ENCODE data around the gene SSUH2.
A peak's percentile ranks its signal among the peaks of the same experiment; 100 is the strongest.
"Not testable (repeated sequence)": the region's sequence is repeated elsewhere in the genome, so short reads cannot be mapped to it uniquely, and the experiment has no call there.

The SSUH2 gene, protein sequence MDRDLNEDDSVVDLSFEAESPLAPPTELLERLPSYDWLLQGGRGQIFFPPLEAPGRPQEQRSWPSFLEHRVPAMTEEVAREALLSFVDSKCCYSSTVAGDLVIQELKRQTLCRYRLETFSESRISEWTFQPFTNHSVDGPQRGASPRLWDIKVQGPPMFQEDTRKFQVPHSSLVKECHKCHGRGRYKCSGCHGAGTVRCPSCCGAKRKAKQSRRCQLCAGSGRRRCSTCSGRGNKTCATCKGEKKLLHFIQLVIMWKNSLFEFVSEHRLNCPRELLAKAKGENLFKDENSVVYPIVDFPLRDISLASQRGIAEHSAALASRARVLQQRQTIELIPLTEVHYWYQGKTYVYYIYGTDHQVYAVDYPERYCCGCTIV

DNA sequence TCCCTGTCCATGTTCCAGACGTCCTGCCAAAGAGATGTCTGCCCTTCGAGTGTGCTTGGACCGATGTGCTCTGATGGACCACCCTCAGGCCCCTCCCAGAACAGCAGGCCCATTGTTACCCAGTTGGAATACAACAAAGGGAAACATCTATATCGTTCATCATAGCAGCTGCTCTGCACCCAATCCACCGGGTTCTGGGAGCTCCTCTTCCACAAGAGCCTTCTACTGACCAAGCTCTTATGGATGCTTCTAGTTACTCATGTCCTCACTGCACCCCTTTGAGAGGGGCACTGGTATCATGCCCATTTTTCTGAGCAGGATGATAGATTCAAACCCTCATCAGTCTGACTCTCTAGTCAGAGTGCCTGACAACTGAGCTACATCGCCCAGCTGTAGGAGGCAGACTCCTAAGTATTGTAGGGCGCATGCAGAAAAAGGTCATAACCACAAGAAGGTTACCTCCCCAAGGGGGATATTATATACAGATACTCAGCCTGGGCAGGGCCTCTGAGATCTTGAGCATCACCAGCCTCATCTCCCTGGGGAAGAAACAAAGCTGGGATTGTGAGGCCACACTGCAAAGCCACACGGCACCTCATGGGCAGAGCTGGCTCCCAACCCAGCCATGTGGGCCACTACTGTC is at the start of gene SSUH2:
SSUH2 (minus strand) TSS at position 51 of the 643 bp plus-strand sequence; CDS start at position 11, 40 bp downstream.
- DNase-seq, result no peak

DNA sequence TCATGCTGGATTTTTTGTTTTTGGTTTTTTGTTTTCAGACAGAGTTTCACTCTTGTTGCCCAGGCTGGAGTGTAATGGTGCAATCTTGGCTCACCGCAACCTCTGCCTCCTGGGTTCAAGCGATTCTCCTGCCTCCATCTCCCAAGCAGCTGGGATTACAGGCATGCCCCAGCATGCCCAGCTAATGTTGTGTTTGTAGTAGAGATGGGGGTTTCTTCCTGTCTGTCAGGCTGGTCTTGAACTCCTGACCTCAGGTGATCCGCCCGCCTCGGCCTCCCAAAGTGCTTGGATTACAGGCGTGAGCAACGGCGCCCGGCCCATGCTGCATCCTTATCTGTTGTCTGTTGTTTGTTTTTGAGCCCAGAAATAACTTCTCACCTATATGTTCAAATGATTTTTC is 46.7 kb upstream of the SSUH2 start:
- not testable (repeated sequence) for DNase-seq

DNA sequence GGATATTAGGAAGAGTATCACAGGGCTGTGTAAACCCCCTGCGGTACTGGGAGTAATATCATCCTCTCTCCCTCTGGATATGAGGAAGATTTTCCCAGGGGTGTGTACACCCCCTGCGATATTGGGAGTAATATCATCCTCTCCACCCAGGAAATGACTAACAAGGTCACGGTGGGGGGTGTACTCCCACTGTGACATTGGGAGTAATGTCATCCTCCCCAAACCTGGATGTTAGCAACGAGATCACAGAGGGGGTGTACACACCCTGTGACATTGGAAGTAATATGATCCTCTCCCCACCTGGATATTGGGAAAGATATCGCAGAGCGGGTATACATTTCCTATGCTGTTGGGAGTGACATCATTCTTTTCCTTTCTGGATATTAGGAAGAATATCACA is 40.4 kb upstream of the SSUH2 start:
- not testable (repeated sequence) for DNase-seq

DNA sequence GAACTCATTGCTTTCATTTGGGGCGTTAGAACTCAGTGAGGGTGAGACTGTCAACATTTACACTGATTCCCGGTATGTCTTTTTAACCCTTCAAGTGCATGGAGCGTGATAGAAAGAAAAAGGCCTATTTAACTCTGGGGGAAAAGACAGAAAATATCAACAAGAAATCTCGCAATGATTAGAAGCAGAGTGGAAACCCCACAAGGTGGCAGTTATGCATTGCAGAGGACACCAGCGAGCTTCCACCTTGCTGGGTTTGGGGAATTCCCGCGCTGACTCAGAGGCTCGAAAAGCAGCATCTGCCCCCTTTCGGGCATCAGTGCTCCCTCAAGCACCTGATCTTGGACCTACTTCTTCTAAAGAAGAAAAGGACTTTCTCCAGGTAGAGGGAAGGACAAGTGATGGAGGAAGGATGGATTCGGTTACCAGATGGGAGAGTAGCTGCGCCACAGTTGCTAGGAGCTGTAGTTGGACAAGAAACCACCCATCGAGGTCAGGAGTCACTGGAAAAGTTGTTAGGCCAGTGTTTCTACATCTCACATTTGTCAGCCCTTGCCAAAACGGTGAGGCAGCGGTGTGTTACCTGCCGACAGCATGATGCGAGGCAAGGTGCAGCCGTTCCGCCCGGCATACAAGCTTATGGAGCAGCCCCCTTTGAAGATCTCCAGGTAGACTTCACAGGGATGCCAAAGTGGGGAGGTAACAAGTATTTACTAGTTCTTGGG is 38.4 kb upstream of the SSUH2 start:
- DNase-seq, result not testable (repeated sequence)

DNA sequence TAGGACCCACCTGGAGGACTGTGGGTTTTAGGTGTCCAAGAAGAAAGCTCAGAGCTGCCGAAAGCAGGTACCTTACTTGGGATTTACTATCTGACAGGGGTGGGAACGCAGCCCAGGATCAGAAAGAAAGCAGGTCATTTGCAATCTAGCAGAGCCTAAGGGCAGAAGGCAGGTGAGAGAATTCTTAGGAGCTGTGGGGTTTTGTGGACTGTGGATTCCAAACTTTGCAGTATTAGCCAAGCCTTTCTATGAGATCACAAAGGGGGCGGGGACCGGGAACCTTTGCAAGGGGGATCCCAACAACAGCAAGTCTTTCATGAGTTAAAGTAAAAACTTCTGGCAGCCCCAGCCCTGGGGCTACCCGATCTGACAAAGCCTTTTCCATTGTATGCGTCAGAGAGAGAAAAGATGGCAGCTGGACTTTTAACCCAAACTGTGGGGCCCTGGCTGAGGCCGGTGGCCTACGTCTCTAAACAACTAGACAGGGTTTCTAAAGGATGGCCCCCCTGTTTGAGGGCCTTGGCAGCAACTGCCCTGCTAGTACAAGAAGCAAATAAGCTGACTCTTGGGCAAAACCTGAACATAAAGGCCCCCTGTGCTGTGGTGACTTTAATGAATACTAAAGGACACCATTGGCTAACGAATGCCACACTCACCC is 37.4 kb upstream of the SSUH2 start:
- not testable (repeated sequence) for DNase-seq

DNA sequence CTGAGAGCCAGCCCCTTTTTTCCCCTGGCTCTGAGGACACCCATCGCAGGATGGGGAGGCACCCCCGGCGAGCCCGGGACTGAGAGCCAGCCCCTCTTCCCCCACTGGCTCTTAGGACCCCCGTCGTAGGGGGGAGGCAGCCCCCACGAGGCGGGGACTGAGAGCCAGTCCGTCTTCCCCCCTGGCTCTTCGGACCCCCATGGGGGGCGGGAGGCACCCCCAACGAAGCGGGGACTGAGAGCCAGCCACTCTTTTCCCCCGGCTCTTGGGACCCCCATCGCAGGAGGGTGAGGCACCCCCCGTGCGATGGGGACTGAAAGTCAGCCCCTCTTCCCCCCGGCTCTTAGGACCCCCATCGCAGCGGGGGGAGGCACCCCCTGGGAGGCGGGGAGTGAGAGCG is 36.8 kb upstream of the SSUH2 start:
- DNase-seq, result no peak

DNA sequence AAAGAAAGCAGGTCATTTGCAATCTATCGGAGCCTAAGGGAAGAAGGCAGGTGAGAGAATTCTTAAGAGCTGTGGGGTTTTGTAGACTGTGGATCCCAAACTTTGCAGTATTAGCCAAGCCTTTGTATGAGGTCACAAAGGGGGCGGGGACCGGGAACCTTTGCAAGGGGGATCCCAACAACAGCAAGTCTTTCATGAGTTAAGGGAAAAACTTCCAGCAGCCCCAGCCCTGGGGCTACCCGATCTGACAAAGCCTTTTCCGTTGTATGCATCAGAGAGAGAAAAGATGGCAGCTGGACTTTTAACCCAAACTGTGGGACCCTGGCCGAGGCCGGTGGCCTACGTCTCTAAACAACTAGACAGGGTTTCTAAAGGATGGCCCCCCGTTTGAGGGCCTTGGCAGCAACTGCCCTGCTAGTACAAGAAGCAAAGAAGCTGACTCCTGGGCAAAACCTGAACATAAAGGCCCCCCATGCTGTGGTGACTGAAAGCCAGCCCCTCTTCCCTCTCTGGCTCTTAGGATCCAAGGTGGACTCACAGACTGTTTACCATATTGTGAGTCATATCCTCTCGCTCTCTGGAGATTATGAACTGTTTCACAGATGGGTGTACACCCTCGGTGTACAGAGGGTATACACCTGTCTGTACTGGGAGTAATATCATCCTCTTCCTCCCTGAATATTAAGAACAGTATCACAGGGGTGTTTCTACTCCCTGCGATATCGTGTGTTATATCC is 35.4 kb upstream of the SSUH2 start:
- DNase-seq, result not testable (repeated sequence)

DNA sequence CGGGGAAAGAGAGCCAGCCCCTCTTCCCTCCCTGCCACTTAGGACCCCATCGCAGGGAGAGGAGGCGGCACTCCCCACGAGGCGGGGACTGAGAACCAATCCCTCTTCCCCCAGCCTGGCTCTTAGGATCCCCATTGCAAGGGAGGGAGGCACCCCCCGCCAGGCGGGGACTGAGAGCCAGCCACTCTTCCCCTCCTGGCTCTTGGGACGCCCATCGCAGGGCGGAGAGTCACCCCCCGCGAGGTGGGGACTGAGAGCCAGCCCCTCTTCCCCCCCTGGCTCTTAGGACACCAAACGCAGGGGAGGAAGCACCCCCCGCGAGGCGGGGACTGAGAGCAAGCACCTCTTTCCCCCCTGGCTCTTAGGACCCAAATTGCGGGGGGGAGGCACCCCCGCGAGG is 34.2 kb upstream of the SSUH2 start:
- DNase-seq, result no peak

DNA sequence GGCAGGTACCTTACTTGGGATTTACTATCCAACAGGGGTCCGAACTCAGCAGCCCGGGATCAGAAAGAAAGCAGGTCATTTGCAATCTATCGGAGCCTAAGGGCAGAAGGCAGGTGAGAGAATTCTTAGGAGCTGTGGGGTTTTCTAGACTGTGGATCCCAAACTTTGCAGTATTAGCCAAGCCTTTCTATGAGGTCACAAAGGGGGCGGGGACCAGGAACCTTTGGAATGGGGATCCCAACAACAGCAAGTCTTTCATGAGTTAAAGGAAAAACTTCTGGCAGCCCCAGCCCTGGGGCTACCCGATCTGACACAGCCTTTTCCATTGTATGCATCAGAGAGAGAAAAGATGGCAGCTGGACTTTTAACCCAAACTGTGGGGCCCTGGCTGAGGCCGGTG is 32.7 kb upstream of the SSUH2 start:
- not testable (repeated sequence) for DNase-seq

DNA sequence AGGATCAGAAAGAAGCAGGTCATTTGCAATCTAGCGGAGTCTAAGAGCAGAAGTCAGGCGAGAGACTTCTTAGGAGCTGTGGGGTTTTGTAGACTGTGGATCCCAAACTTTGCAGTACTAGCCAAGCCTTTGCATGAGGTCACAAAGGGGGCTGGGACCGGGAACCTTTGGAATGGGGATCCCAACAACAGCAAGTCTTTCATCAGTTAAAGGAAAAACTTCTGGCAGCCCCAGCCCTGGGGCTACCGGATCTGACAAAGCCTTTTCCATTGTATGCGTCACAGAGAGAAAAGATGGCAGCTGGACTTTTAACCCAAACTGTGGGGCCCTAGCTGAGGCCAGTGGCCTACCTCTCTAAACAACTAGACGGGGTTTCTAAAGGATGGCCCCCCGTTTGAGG is 31.0 kb upstream of the SSUH2 start:
- not testable (repeated sequence) for DNase-seq

DNA sequence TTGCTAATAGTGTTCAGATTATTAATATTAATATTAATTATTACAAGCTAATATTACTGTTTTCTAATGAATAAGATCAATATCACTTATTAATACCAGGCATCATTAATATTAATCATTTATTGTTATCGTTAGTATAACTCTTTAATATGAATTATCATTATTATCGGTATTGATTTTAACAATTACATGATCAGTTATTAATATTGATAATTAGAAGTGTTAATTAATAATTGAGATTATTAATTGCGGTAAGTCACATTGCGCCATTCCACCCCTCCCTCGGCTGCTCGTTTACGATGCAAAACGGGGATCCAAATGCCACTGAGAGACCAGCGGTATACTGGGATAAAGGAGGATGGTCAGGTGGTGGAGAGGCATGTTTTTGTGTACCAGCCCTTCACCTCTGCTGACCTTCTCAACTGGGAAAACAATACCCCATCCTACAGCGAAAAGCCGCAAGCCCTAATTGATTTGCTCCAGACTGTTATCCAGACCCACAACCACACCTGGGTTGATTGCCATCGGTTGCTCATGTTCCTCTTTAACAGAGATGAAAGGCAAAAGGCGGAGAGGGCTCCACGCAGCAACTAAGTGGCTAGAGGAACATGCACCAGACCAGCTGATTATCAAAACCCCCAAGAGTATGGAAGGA is 28.6 kb upstream of the SSUH2 start:
- no peak for DNase-seq

DNA sequence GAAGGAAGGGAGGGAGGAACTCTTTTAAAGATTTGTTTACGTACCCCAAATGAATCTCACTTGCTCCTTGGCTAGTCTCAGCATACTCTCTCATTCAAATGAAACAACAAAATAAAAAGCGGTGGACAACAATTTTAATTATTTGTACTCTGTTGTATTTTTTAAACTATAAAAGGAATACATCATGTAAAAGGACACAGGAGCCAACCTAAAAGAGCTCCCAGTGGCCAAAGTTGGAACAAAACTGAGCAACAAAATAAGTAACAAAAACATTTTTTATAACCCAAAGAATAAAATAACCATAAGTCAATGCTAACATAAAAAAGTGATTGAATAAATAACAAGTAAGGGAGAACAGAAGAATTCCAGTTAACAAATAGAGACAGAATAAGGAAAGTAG is 24.4 kb upstream of the SSUH2 start:
- no peak for DNase-seq

DNA sequence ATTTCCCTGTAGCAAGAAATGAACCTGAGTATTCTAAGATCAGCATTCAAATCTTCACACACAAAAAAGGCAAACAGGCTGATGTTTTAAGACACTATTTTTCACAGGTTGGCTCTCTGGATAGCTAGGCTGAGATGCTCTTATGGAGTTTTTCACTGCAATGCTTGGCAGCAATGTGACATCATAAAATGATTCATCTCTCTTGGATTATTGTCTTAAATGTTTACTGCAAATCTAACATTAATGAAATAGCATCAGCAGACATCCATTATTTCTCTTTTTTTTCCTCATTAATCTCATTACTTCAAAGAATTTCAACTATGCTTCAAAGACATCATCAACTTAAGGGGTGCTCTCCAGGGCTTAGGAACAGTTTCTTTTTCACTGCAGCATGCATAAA is 23.6 kb upstream of the SSUH2 start:
- DNase-seq, result no peak

DNA sequence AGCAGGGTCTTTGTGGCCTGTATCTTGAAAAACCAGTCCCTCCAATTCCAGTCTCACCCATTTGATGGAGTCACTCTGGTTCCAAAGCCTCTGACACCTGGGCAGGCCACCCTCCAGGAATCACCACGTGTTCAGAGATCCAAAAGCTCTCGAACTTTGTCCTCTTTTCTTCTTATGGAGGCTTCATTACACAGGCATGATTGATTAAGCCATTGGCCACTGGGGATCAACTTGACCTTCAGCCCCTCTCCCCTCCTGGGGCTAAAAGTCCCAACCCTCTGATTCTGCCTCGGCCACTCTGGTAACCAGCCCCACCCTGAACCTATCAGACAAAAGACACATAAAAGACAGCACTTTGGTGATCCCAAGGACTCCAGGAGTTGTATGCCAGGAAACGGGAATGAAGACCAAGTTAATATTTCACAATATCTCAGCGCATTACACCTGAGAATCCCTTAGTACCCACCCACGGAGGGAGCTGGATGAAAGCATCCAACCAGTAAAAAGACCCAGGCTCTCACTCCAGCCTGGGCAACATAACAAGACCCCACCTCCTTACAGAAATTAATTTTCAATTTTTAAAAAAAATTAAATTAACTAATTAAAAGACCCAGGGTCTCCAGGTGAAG is 23.0 kb upstream of the SSUH2 start:
- DNase-seq, result no peak

DNA sequence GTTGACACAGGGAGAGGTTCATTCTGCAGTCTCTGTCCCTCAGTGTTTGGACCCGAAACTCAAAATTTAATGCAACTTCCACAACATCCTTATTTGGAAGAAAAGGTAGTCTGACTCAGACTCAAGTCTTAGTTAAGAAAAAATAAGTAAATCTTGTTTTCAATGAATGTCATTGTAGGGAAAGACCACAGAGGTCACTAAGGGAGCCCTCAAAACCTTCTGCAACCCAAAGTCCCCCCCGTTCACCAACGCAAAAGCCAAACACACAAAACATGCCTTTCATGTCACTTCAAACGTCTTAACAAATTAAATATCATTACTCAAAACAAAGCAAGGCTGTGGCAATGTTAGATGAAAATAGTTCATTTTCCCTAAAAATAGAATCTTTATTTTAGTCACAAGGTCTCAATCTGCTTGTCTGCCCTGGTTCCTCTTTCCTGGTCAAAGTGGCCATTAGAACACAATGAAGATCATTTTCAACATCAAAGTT is 20.9 kb upstream of the SSUH2 start:
- DNase-seq, result no peak

DNA sequence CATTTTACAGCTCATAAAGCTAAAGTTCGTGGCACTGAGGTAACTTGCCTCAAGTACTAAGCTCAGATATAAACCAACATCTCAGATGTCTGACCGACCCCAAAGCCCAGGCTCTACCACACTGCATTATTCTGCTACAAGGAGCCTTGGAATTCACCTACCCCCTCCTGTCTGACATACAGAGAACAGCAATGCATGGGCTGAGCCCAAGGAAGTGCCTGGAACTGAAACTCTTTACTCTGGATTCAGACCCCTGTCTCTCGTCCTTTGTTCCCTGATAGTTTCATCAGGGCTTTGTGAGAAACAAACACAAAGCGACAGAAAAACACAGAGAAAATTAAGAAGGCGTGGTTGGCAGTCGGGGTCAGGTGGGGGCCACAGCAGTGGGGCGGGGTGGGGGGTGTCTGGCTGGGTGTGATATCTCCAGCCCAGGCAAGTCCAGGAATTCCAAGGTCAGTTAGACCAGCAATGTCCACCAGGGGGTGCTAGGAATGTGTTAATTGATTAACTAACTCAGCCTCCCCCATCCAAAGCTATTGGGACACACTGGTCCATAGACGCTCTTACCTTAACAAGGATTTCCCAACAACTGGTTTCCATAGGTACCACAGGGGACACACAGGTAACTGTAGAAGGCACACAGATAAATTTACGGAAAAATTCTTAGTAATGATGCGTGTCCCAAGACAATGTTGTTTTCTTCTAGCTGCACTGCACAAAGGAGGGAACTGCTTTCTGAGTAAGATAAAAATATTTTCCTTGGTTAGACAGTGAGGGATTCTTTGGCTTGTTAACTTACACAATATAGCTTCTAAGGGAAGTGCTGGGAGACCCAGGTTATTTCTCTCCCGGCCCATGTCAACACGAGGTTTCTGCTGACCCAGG is 18.8 kb upstream of the SSUH2 start:
- DNase-seq, result peak in 25 of 56 donors; percentile 1 to 81 (median 17)

DNA sequence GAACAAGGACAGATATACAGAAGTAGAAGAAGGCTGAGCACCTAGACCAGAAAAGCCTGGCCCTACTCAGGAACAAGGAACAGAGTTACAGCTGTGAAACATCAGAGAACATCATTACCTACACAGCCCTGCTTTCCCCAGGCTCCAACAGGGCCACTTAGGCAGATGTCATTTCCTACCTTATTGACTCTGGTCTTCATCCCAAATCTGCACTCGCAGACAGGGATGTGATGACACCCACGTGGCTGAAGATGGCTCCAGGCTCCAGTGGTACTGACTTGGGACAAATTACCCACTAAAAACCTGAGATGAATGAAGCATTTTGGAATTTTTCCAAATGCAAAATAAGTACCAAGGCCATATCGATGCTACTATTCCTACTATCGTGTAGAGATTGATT is 18.0 kb upstream of the SSUH2 start:
- DNase-seq, result no peak
